COLO668 (cell line): ENCODE data around the gene SLC2A4.
"Not testable (repeated sequence)": the region's sequence is repeated elsewhere in the genome, so short reads cannot be mapped to it uniquely, and the experiment has no call there.

Experiments
- DNase-seq: peaks from one replicate; lab custom pipeline; 2025; ENCODE audit not compliant: unreplicated experiment; lab: John Stamatoyannopoulos, UW

Gene SLC2A4

DNA sequence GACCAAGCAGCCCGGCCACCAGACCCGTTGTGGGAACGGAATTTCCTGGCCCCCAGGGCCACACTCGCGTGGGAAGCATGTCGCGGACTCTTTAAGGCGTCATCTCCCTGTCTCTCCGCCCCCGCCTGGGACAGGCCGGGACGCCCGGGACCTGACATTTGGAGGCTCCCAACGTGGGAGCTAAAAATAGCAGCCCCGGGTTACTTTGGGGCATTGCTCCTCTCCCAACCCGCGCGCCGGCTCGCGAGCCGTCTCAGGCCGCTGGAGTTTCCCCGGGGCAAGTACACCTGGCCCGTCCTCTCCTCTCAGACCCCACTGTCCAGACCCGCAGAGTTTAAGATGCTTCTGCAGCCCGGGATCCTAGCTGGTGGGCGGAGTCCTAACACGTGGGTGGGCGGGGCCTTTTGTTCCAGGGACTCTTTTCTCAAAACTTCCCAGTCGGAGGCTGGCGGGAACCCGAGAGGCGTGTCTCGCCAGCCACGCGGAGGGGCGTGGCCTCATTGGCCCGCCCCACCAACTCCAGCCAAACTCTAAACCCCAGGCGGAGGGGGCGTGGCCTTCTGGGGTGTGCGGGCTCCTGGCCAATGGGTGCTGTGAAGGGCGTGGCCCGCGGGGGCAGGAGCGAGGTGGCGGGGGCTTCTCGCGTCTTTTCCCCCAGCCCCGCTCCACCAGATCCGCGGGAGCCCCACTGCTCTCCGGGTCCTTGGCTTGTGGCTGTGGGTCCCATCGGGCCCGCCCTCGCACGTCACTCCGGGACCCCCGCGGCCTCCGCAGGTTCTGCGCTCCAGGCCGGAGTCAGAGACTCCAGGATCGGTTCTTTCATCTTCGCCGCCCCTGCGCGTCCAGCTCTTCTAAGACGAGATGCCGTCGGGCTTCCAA lies at the start of gene SLC2A4:
Gene SLC2A4, plus strand, starts transcription at position 645 of the 879 bp plus-strand sequence. Its CDS starts 217 bp downstream, at position 862.
- peak; percentile 73 for DNase-seq

- no peak for DNase-seq
Measured at GRCh38 chr17:7232114-7232513, 49.4 kb upstream of the SLC2A4 start.

DNA sequence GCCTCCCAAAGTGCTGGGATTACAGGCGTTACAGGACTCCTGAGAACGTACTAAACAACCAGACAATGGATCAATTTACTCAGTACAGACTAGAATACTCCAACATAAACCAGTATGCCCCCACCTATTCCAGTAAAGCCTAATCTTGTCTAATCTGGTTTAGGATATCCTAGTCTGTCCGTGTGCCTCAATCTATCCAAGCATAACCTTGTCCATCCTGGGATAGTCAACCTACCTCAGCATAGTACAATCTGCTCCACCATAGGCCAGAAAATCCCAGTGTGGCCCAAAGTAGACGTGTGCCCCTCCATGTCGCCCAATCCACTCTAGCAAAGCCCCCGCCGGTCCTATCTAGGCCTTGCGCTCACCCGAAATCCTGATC lies 47.8 kb upstream of the SLC2A4 start:
- DNase-seq, result no peak

DNA sequence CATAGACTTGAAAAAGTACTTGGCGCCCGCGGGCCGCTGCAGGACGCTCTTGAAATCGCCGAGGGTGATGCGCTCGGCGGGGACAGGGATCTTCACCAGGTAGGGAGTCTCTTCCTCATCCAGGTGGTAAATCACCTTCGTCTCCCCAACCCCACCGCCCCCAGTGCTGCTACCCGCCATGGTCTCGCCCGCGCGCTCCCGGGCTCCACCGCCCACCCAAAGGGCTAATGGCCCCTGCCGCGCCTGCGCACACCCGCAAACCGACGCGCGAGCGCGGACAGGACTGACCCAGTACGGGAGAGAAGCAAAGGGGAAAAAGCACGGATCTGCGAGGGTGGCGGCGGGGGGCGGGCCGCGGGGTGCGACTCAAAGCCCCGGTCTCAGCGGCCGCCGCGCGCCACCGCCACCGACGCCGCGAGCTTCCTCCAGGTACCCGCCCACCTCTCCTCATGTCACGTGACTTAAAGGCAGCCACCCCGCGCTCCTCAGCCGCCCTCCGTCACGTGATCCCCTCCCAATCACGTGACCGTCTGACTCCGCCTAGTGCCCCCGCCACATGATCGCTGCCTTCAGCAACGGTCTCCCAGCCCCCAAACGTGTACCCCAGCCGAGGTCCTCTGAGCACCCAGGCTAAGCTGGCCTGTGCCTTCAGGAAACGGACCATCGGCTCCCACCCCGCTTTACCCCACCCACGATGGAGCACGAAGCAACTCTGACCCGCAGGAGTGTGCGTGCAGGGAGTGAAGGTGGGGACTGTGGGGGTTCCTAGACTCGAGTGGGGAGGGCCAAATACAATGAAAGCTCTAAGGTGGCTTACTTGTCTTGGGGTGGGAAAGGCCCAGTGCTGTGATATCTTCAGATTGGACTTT lies 47.2 kb upstream of the SLC2A4 start, which contains the start of gene DVL2:
Gene DVL2, minus strand, starts transcription at position 435 of the 869 bp plus-strand sequence. Its CDS starts 255 bp downstream, at position 180.
- DNase-seq, result peak; percentile 87

GRCh38 chr17:7235693-7236665 lies 45.5 kb upstream of the SLC2A4 start:
- DNase-seq, result no peak

- DNase-seq, result no peak
Measured at GRCh38 chr17:7236808-7237207, 44.7 kb upstream of the SLC2A4 start.

- no peak for DNase-seq
Measured at GRCh38 chr17:7237266-7237760, 44.2 kb upstream of the SLC2A4 start.

GRCh38 chr17:7237761-7238419 lies 43.6 kb upstream of the SLC2A4 start:
- DNase-seq, result peak; percentile 64

GRCh38 chr17:7238420-7239090 lies 43.0 kb upstream of the SLC2A4 start:
- peak; percentile 22 for DNase-seq

DNA sequence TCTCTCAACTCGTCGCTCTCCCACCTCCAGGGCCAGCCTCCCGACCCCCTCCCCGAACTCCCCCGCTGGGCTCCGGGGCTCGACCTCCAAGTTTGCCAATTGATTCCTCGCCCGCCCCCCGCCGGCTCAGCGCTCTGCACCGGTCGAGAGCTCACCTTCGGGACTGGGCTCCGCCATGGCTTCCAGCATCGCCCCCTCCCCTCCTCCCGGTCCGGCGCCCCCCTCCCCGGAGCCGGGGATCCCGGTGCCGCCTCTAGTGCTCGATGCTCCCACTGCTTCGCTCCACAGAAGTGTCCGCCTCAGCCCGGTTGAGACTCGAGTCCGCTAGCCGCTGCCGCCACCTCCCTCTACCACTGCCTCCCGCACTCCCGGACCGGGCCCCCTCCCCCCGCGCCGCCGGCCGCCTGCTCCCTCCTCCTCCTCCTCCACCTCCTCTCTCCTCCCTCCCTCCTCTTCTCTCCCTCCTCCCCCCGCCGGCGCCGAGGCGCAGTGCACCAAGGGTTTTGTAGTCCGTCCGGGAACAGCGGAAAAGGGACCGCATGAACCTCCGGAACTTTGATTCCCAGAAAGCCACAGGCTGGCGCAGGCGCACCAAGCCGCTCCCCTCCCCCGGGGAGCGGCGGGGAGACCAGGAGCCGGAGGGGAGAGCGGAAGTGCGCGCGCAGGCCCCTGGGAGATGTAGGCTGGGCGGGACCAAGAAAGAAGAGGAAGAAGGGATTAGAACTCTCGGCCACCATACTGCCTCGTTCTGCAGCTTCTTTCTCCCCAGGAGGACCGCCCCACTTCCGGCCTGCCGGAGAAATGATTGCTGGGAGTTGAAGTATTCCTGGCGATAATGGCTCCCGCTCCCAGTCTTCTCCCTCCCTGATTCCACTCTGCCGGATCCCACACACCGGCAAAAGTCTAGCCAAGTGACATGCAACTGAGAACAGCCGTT lies 42.2 kb upstream of the SLC2A4 start, which contains the start of gene PHF23:
Gene PHF23, minus strand, starts transcription at position 367 of the 937 bp plus-strand sequence. Its CDS starts 178 bp downstream, at position 189.
- peak; percentile 96 for DNase-seq

- DNase-seq, result no peak
Measured at GRCh38 chr17:7240375-7240774, 41.1 kb upstream of the SLC2A4 start.

- DNase-seq, result peak; percentile 26
Measured at GRCh38 chr17:7241090-7241733, 40.3 kb upstream of the SLC2A4 start.

GRCh38 chr17:7241783-7242716 lies 39.5 kb upstream of the SLC2A4 start, which contains the start of gene GABARAP:
Gene GABARAP (minus strand): TSS chr17:7242449. CDS start chr17:7242330, 119 bp downstream.
- DNase-seq, result peak; percentile 82

GRCh38 chr17:7242717-7243452 lies 38.6 kb upstream of the SLC2A4 start:
- peak; percentile 94 for DNase-seq

- DNase-seq, result no peak
Measured at GRCh38 chr17:7243453-7243729, 38.1 kb upstream of the SLC2A4 start.

DNA sequence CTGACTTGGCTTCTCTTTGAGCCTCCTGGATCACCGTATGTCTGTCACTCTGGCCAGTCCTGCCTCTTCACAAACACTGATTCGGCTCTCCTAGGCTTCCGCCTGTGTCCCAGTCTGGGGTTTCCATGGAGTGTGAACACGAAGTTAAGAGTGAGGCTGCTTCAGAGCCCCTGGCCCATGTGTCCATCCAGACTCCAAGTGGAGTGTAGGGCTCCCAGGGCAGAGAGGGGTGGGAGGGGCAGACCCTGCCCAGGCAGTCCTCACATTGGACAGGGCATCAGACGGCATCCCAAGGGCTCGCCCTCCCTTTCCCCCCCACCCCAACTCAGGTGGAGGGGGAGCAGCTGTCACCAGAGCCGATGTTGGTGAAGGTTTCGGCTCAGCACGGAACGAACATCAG lies 37.7 kb upstream of the SLC2A4 start:
- DNase-seq, result not testable (repeated sequence)
